Vagina (tissue), 2 donors: ENCODE data around the gene MCL1.
A peak's percentile ranks its signal among the peaks of the same experiment; 100 is the strongest.
"Not testable (repeated sequence)": the region's sequence is repeated elsewhere in the genome, so short reads cannot be mapped to it uniquely, and the experiment has no call there.

Experiments
- CTCF ChIP-seq, 3 experiments: fragments of 450-650 bp in 2 of 3; fragments of 200-600 bp in 1 of 3; sonication (generic) in 1 of 3; IDR thresholded peaks; one replicate each; pipeline ENCODE4 v1.5.1; 2017 to 2019; ENCODE audit warnings: antibody characterized with exemption in 3 of 3, mild to moderate bottlenecking in 2 of 3, moderate library complexity in 2 of 3
- POLR2AphosphoS5 ChIP-seq, 2 donors: sonication (generic); formaldehyde crosslinking; IDR thresholded peaks; one replicate each; pipeline ENCODE4 v1.9.0; 2017; ENCODE audit warnings: antibody characterized with exemption in 2 of 2, mild to moderate bottlenecking in 2 of 2, low read depth in 1 of 2; ENCODE audit not compliant: insufficient read depth in 1 of 2

- TF ChIP-seq CTCF (IDR thresholded peaks at IDR 0.05): not testable (repeated sequence)
- peak in 1 of 2 donors; percentile 37 for TF ChIP-seq POLR2AphosphoS5 (IDR thresholded peaks at IDR 0.05; ENCODE audit: insufficient read depth in 1 of 2, low read depth in 1 of 2)
These were observed 5.8 kb downstream of the MCL1 start for GRCh38 chr1:150573648-150574071.
